ENCODE measurements around the gene SDC3.
"Not testable (repeated sequence)": the region's sequence is repeated elsewhere in the genome, so short reads cannot be mapped to it uniquely, and the experiment has no call there.

The SDC3 gene

GRCh38 chr1:30908696-30909364 lies at the start of gene SDC3:
Gene SDC3, minus strand, starts transcription at chr1:30908758. Its CDS starts 172 bp downstream, at chr1:30908586.
- DNase-seq = peak; percentile 28

- no peak for DNase-seq
These were observed 49.1 kb upstream of the SDC3 start for GRCh38 chr1:30957560-30958222.

GRCh38 chr1:30955448-30956015 lies 47.0 kb upstream of the SDC3 start:
- DNase-seq = no peak

- no peak for DNase-seq
These were observed 45.1 kb upstream of the SDC3 start for GRCh38 chr1:30953685-30954084.

GRCh38 chr1:30952098-30952497 lies 43.5 kb upstream of the SDC3 start:
- DNase-seq = no peak

- no peak for DNase-seq
These were observed 42.1 kb upstream of the SDC3 start for GRCh38 chr1:30950700-30951099.

- DNase-seq = no peak
These were observed 41.5 kb upstream of the SDC3 start for GRCh38 chr1:30950053-30950452.

- not testable (repeated sequence) for DNase-seq
These were observed 40.9 kb upstream of the SDC3 start for GRCh38 chr1:30949487-30949838.

- not testable (repeated sequence) for DNase-seq
These were observed 40.4 kb upstream of the SDC3 start for GRCh38 chr1:30948813-30949486.

- DNase-seq = no peak
These were observed 39.7 kb upstream of the SDC3 start for GRCh38 chr1:30948278-30948677.

GRCh38 chr1:30947212-30947611 lies 38.7 kb upstream of the SDC3 start:
- no peak for DNase-seq

- DNase-seq = no peak
These were observed 33.9 kb upstream of the SDC3 start for GRCh38 chr1:30942326-30942963.

GRCh38 chr1:30940541-30940940 lies 32.0 kb upstream of the SDC3 start:
- no peak for DNase-seq

GRCh38 chr1:30936541-30937171 lies 28.1 kb upstream of the SDC3 start:
- no peak for DNase-seq

GRCh38 chr1:30935758-30936157 lies 27.2 kb upstream of the SDC3 start:
- DNase-seq = not testable (repeated sequence)

GRCh38 chr1:30934613-30935012 lies 26.1 kb upstream of the SDC3 start:
- no peak for DNase-seq

- no peak for DNase-seq
These were observed 25.3 kb upstream of the SDC3 start for GRCh38 chr1:30933874-30934252.

- DNase-seq = no peak
These were observed 22.1 kb upstream of the SDC3 start for GRCh38 chr1:30930631-30931173.

GRCh38 chr1:30929944-30930525 lies 21.5 kb upstream of the SDC3 start:
- DNase-seq = no peak

GRCh38 chr1:30929135-30929889 lies 20.8 kb upstream of the SDC3 start:
- DNase-seq = peak; percentile 52

GRCh38 chr1:30928789-30929134 lies 20.2 kb upstream of the SDC3 start:
- no peak for DNase-seq

- no peak for DNase-seq
These were observed 19.6 kb upstream of the SDC3 start for GRCh38 chr1:30928171-30928570.
